HG03460 (cell line): ENCODE measurements around the gene DNAAF8.
"Not testable (repeated sequence)": the region's sequence is repeated elsewhere in the genome, so short reads cannot be mapped to it uniquely, and the experiment has no call there.

Experiments used
- ATAC-seq: cut with Tn5 transposase; IDR thresholded peaks from one replicate; pipeline ENCODE4 v1.9.1; 2021; ENCODE audit not compliant: unreplicated experiment

The DNAAF8 gene

GRCh38 chr16:4723071-4723767, 11.1 kb upstream of the DNAAF8 start:
- no peak for ATAC-seq

GRCh38 chr16:4724661-4725270, 9.6 kb upstream of the DNAAF8 start:
- ATAC-seq = no peak

DNA sequence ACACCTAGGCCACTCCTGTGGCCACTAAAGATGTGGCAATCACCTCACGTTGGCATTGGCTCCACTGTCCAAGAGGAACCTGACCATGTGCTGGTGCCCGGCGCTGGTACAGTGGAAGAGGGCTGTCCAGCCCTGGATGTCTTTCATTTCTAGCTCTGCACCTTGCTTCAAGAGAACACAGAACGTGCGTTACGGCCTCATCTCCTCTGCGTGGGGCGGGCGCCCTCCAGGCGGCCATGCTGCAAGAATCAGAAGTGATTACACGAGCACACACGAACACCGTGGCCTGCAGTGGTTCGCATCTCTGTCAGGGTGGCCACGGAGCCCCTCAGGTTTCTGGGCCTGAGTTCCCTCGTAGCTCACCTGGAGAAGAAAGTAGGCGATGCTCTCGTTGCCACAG, 7.7 kb upstream of the DNAAF8 start:
- ATAC-seq = no peak

GRCh38 chr16:4728676-4729075, 5.7 kb upstream of the DNAAF8 start:
- no peak for ATAC-seq

DNA sequence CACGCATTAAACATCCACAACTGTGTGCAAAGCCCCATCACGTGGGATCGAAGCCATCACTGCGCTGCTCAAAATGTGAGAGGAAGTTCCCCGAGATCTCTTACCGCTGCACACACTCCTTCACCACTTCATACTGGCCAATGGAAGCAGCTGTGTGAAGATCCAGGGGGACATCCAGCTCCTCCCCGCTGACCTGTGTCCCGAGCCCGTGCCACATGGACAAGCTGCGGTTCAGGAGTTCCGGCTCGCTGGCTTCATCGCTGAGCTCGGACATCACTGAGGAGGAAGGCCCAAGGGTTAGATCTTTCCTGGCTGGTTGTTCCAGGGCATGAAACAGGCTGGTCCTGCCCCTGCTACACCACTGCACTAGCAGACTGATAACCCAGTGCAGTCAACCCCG, 4.5 kb upstream of the DNAAF8 start:
- no peak for ATAC-seq

GRCh38 chr16:4733211-4733742, 1.1 kb upstream of the DNAAF8 start:
- no peak for ATAC-seq

GRCh38 chr16:4733747-4734062, 632 bp upstream of the DNAAF8 start:
- ATAC-seq = peak; percentile 2

GRCh38 chr16:4734730-4735535, 596 bp downstream of the DNAAF8 start:
- ATAC-seq = peak; percentile 64

DNA sequence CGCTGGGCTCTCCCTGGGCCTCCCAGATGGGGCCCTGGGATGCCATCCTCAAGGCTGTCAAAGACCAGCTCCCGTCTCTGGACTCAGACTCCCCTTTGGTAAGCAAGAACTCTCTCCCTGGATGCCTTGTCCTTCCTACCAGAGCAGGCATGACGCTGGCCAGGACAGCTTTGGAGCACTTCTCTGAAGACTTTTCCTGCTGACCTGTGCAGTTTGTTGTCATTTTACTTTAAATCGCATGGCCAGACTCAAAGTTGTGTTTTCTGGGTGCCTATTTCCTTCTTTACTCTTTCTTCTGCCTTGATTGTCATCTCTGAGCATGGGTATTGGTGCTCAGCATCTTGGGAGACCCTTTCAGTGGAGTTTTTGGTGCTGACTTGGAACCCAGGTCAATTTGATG, 2.2 kb downstream of the DNAAF8 start:
- ATAC-seq = no peak

- no peak for ATAC-seq
Measured at GRCh38 chr16:4737545-4737944, 3.2 kb downstream of the DNAAF8 start.

DNA sequence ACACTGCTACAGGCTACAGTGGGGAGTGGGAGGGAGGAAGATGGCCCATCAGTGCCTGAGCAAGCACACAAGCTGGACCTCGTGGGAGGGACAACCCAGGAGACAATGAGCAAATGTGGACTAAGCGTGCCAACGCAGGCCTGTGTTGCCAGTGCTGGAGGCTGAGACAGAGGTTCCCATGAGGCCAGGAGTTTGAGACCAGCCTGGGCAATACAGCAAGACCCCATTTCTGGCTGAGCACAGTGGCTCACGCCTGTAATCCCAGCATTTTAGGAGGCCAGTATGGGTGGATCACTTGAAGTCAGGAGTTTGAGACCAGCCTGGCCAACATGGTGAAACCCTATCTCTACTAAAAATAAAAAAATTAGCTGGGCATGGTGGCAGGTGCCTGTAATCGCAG, 4.0 kb downstream of the DNAAF8 start:
- not testable (repeated sequence) for ATAC-seq

DNA sequence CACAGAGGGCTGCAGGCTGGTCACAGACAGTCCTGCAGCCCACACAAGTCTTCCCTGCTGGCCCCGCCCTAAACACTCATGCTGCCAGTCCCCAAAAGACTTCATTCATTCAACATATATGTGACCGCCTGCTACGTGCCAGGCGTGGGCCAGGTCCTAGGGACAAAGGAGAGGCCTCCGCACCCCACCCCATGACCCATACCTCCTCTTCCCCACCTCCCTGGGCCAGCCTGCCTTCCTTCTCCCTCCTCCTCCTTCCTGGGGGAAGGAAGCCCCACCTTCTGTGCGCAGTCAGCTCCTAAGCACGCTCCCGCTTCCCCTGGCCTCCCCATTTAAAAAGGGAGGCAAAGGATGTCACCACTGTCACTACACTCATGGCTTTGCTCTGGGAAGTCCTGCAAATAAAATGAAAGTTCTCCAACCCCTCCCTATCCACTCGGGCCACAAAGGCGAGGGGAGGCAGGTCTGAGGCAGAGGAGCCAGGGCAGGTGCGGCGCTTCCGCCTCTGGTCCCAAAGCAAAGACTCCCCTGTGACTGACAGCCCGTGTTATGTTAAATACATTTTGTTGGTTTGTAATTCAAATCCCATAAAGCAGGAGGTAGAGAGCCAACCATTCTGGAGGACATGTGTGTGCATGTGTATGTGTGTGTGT, 9.0 kb downstream of the DNAAF8 start:
- no peak for ATAC-seq

DNA sequence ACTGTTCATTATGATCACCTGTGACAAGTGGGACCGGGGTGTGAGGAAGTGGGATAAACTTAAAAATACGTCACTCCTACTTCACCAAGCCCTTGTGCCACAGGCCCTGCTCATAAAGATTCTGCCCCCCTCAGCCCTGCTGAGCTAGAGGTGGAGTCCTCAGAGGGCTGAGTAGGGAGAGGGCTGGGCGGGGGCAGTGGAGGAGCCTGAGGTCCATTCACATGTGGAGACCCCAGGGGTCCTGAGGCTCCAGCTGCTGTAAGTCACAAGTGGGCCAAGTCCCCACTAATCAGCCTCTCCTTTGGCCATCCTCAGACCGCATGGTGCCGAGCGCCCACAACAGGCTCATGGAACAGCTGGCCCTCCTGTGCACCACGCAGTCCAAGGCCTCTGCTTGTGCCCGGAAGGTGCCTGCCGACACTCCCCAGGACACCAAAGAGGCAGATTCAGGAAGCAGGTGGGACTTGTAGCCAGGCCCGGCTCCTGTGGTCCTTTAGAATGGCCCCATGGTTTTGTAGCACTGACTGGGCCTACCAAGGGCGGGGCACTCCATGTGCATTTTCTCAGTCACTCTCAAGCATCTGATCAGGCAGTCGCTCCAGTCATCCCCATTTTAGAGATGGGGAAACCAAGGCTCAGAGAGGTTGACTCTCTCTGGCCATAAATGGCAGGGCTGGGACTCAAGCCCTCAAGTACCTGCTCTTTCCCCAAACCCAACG, 10.4 kb downstream of the DNAAF8 start:
- ATAC-seq = no peak

DNA sequence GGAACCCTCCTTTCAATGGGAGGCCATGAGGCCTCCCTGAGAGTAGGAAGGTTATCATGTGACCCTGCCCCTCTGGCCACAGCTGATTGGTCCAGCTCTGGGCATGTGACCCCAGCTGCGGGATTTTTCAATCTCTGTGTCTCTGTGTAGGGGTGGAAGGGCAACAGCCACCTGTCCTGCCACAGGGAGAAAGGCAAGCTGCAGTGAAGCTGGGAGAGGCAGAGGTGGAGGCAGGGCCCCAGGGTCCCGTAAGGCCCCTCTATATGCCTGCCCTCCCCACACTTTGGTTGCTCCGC, 10.9 kb downstream of the DNAAF8 start:
- ATAC-seq = no peak

DNA sequence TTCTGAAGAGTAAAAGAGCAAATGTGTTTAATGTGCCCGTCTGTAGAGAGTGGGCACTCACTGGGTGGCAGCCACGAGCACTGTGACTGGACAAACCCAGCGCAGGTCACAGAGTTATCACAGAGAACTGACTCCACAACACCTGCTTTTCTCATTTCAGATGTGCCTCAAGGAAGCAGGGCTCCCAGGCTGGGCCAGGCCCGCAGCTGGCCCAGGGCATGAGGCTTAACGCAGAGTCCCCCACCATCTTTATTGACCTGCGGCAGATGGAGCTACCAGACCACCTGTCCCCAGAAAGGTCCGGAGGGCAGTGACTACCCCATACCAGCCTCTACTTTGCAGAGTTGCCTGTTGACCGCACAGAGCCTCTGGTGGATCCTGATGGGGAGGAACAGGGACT, 11.9 kb downstream of the DNAAF8 start:
- no peak for ATAC-seq

DNA sequence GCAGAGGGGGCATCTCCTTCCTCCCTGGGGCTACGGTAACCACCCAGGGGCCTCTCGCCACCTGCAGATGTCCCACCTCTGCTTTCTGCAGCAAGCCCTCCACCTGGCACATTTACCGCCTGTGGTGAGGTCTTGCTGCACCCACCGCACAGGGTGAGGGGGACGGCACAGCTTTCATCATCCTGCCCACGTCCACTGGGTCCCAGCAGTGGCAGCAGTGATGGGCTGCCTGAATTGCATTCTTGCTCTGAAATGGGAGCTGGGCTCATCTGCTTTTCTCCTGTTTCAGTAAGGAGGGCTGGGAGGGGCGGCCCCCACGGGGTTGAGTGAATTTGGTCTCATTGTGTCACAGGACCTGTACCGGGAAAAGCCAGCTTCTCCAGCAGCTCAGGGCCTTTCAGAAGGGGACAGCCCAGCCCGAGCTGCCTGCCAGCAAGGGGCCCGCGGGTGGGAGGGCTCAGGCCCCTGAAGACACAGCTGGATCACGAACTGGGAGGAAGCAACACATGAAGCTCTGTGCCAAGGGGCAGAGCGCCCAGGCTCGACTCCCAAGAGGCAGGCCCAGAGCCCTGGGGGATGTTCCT, 12.7 kb downstream of the DNAAF8 start:
- ATAC-seq = no peak

DNA sequence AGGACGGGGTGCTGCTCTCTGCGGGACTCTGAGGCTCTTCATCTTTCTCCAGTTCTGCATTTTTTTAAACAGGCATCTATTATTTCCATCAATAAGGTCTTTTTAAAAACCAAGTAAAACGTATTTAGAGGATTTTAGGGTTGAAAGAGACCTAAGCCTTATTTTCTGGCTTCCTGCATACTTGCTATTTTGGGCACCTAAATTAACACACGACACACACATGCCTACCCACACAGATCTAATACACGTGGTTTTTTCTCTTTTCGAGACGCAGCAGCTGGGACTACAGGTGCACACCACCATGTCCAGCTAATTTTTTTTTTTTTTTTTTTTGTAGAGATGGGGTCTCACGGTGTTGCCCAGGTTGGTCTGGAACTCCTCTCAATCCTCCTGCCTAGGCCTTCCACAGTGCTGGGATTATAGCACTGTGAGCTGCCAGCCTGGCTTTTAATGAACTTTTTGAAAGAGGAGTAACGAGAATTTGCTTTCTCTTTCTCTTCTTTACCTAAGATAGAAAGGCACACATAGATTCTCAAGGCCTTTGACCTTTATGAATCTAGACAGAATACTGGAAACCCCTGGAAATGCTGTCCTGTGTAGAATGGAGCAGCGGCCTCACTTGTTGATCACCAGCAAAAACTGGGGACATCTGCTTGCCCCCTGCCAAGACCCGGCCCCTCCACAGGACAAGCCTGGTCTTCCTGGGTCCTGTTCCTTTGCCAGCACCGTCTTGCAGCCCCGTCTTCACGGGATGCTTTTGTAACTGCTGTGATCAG, 13.8 kb downstream of the DNAAF8 start:
- ATAC-seq = no peak

GRCh38 chr16:4748682-4749411, 14.5 kb downstream of the DNAAF8 start:
- no peak for ATAC-seq

GRCh38 chr16:4749700-4750257, 15.4 kb downstream of the DNAAF8 start:
- ATAC-seq = no peak
